Measurements from ENCODE around the gene ANXA10.
"Not testable (repeated sequence)": the region's sequence is repeated elsewhere in the genome, so short reads cannot be mapped to it uniquely, and the experiment has no call there.

Gene ANXA10

GRCh38 chr4:168092176-168092712 is at the start of gene ANXA10:
Gene ANXA10, plus strand, starts transcription at chr4:168092537. Its CDS starts 164 bp downstream, at chr4:168092701.
- DNase-seq: no peak

- no peak for DNase-seq
These were observed 47.0 kb upstream of the ANXA10 start for GRCh38 chr4:168045354-168045753.

- DNase-seq: no peak
These were observed 42.3 kb upstream of the ANXA10 start for GRCh38 chr4:168050002-168050401.

- DNase-seq: no peak
These were observed 40.8 kb upstream of the ANXA10 start for GRCh38 chr4:168051526-168051925.

- DNase-seq: no peak
These were observed 34.9 kb upstream of the ANXA10 start for GRCh38 chr4:168057412-168057811.

GRCh38 chr4:168059251-168059650 is 33.1 kb upstream of the ANXA10 start:
- DNase-seq: no peak

GRCh38 chr4:168063031-168063430 is 29.3 kb upstream of the ANXA10 start:
- no peak for DNase-seq

- DNase-seq: no peak
These were observed 21.4 kb upstream of the ANXA10 start for GRCh38 chr4:168070903-168071302.

GRCh38 chr4:168071304-168071703 is 21.0 kb upstream of the ANXA10 start:
- no peak for DNase-seq

GRCh38 chr4:168074861-168075260 is 17.5 kb upstream of the ANXA10 start:
- DNase-seq: no peak

GRCh38 chr4:168076989-168077725 is 15.2 kb upstream of the ANXA10 start:
- peak; percentile 0 for DNase-seq

GRCh38 chr4:168077726-168078239 is 14.6 kb upstream of the ANXA10 start:
- DNase-seq: no peak

GRCh38 chr4:168082379-168082778 is 10.0 kb upstream of the ANXA10 start:
- no peak for DNase-seq

- no peak for DNase-seq
These were observed 3.6 kb downstream of the ANXA10 start for GRCh38 chr4:168095776-168096406.

GRCh38 chr4:168096407-168096784 is 4.1 kb downstream of the ANXA10 start:
- DNase-seq: no peak

- no peak for DNase-seq
These were observed 4.8 kb downstream of the ANXA10 start for GRCh38 chr4:168097161-168097560.

GRCh38 chr4:168098248-168098717 is 5.9 kb downstream of the ANXA10 start:
- no peak for DNase-seq

GRCh38 chr4:168099195-168099594 is 6.9 kb downstream of the ANXA10 start:
- DNase-seq: no peak

GRCh38 chr4:168101026-168101425 is 8.7 kb downstream of the ANXA10 start:
- DNase-seq: no peak

GRCh38 chr4:168102403-168102802 is 10.1 kb downstream of the ANXA10 start:
- no peak for DNase-seq

- DNase-seq: no peak
These were observed 17.2 kb downstream of the ANXA10 start for GRCh38 chr4:168109527-168109926.

GRCh38 chr4:168113059-168113458 is 20.7 kb downstream of the ANXA10 start:
- DNase-seq: not testable (repeated sequence)

GRCh38 chr4:168118116-168118655 is 25.8 kb downstream of the ANXA10 start:
- no peak for DNase-seq

- no peak for DNase-seq
These were observed 26.8 kb downstream of the ANXA10 start for GRCh38 chr4:168119100-168119499.
